ENCODE data around the gene MAML2. TPM values are rescaled to one million over a fixed set of nuclear protein-coding genes. Genes with fewer than 3 reads are reported as not detected.

The MAML2 gene
- total RNA-seq, 2 experiments from 2014 or later: 0.15 to 1.0 TPM

DNA sequence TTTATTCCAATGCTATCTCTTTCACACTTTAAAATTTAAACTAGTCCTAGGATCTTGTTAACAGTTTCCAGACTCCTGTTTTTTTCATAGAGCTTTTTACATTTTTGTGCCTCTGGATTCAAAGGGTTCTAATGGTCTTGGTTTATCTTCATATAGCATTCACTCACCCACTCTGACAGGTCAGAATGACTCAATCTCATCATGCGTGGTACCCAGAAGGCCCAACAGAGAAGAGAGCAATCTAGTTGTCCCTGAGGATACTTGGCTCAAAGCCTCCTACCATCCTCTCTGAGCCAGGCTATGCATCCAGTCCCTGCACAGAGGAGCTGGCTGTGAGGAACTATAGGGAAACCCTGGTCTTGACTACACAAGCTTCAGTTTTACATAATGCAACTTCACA lies 27.5 kb downstream of the MAML2 start:
- no TSS peak for BruUV-seq (replicated peaks)
- H2AFZ ChIP-seq (ENCODE audit: low read length): no peak overlapping the region
- H4K20me1 ChIP-seq (ENCODE audit: insufficient read depth, low read length): no peaks in the 10 kb centered on the region
- no peak overlapping the region for H3K27ac ChIP-seq (ENCODE audit: low read depth, low read length, poor library complexity, severe bottlenecking)
- H3K4me3 ChIP-seq (ENCODE audit: low read depth, low read length, poor library complexity, severe bottlenecking): no peak overlapping the region
- TF ChIP-seq CTCF (conservative IDR thresholded peaks at IDR 0.05; ENCODE audit: low read length): no peak
- no peak for TF ChIP-seq EZH2phosphoT487 (IDR thresholded peaks at IDR 0.05; ENCODE audit: borderline replicate concordance, low read depth, low read length)
- no peak for DNase-seq (ENCODE audit: low spot score)
- CTCF ChIA-PET (ENCODE audit: unreplicated experiment): no interaction called here
- no peaks in the 10 kb centered on the region for H3K9me2 ChIP-seq (ENCODE audit: insufficient read depth, low read length)
- no peaks in the 10 kb centered on the region for H3K9me3 ChIP-seq (ENCODE audit: low read length)
- H3K4me2 ChIP-seq (ENCODE audit: low read length): no peak overlapping the region
- H3K79me2 ChIP-seq (ENCODE audit: insufficient read depth, low read depth, low read length): no peaks in the 10 kb centered on the region
- POLR2A ChIA-PET: interaction anchor here (0.6 to 1.4 kb wide), 4 partner anchors 9 to 88 kb away, joined by 3 to 5 read pairs (median 3); no protein-coding TSS in a partner anchor
- H3K4me1 ChIP-seq (ENCODE audit: insufficient read depth, low read length, poor library complexity, severe bottlenecking): no peaks in the 10 kb centered on the region
- intact Hi-C loops (cut with micrococcal nuclease; ENCODE audit: unreplicated experiment): no loop called here
- no peaks in the 10 kb centered on the region for H3K36me3 ChIP-seq (ENCODE audit: insufficient read depth, low read length)

- H3K9me2 ChIP-seq (ENCODE audit: insufficient read depth, low read length): no peaks in the 10 kb centered on the region
- BruUV-seq (replicated peaks): no TSS peak
- intact Hi-C loops (cut with micrococcal nuclease; ENCODE audit: unreplicated experiment): no loop called here
- H3K4me2 ChIP-seq (ENCODE audit: low read length): no peak overlapping the region
- no peak overlapping the region for H3K4me3 ChIP-seq (ENCODE audit: low read depth, low read length, poor library complexity, severe bottlenecking)
- TF ChIP-seq CTCF (conservative IDR thresholded peaks at IDR 0.05; ENCODE audit: low read length): no peak
- TF ChIP-seq EZH2phosphoT487 (IDR thresholded peaks at IDR 0.05; ENCODE audit: borderline replicate concordance, low read depth, low read length): no peak
- H4K20me1 ChIP-seq (ENCODE audit: insufficient read depth, low read length): no peaks in the 10 kb centered on the region
- no peak overlapping the region for H2AFZ ChIP-seq (ENCODE audit: low read length)
- ChIA-PET CTCF (ENCODE audit: unreplicated experiment) (no interaction called here), POLR2A (interaction anchor here (0.6 to 1.4 kb wide), 3 partner anchors 8 to 26 kb away, joined by 3 to 5 read pairs (median 3); no protein-coding TSS in a partner anchor)
- H3K36me3 ChIP-seq (ENCODE audit: insufficient read depth, low read length): no peaks in the 10 kb centered on the region
- no peaks in the 10 kb centered on the region for H3K79me2 ChIP-seq (ENCODE audit: insufficient read depth, low read depth, low read length)
- no peaks in the 10 kb centered on the region for H3K4me1 ChIP-seq (ENCODE audit: insufficient read depth, low read length, poor library complexity, severe bottlenecking)
- DNase-seq (ENCODE audit: low spot score): no peak
- no peak overlapping the region for H3K27ac ChIP-seq (ENCODE audit: low read depth, low read length, poor library complexity, severe bottlenecking)
- no peaks in the 10 kb centered on the region for H3K9me3 ChIP-seq (ENCODE audit: low read length)
Measured at GRCh38 chr11:96314326-96315020, 28.5 kb downstream of the MAML2 start.

DNA sequence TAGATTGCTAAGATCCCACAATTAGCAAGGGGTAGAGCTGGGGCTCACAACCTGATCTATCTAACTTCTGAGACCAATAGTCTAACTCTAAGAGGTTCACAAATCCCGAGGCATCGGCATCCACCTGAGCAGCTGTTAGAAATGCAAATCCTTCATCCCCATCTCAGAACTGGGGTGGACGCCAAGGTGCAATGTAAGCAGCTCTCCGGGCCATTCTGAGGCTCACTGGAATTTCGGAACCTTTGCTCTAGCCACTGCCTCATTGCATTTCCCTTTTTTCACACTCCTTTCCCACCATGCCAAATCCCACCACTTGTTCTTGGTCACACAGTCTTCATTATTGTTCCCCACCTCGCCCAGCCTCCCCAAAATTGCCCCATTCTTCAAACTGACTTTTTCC lies 29.8 kb downstream of the MAML2 start:
- BruUV-seq (replicated peaks): no TSS peak
- intact Hi-C loops (cut with micrococcal nuclease; ENCODE audit: unreplicated experiment): no loop called here
- DNase-seq (ENCODE audit: low spot score): no peak
- no peak overlapping the region for H3K27ac ChIP-seq (ENCODE audit: low read depth, low read length, poor library complexity, severe bottlenecking)
- H3K4me1 ChIP-seq (ENCODE audit: insufficient read depth, low read length, poor library complexity, severe bottlenecking): no peaks in the 10 kb centered on the region
- no peaks in the 10 kb centered on the region for H3K36me3 ChIP-seq (ENCODE audit: insufficient read depth, low read length)
- H4K20me1 ChIP-seq (ENCODE audit: insufficient read depth, low read length): no peaks in the 10 kb centered on the region
- TF ChIP-seq CTCF (conservative IDR thresholded peaks at IDR 0.05; ENCODE audit: low read length) (no peak), EZH2phosphoT487 (IDR thresholded peaks at IDR 0.05; ENCODE audit: borderline replicate concordance, low read depth, low read length) (no peak)
- H3K9me2 ChIP-seq (ENCODE audit: insufficient read depth, low read length): no peaks in the 10 kb centered on the region
- no peaks in the 10 kb centered on the region for H3K9me3 ChIP-seq (ENCODE audit: low read length)
- H3K4me3 ChIP-seq (ENCODE audit: low read depth, low read length, poor library complexity, severe bottlenecking): no peak overlapping the region
- ChIA-PET CTCF (ENCODE audit: unreplicated experiment) (no interaction called here), POLR2A (interaction anchor here (0.7 to 1.3 kb wide), 2 partner anchors 21 to 34 kb away, joined by 3 to 4 read pairs; no protein-coding TSS in a partner anchor)
- no peaks in the 10 kb centered on the region for H3K79me2 ChIP-seq (ENCODE audit: insufficient read depth, low read depth, low read length)
- no peak overlapping the region for H2AFZ ChIP-seq (ENCODE audit: low read length)
- H3K4me2 ChIP-seq (ENCODE audit: low read length): no peak overlapping the region
